HG02973 (cell line): ENCODE results near the gene TLE1.
"Not testable (repeated sequence)": the region's sequence is repeated elsewhere in the genome, so short reads cannot be mapped to it uniquely, and the experiment has no call there.

Experiments
- ATAC-seq: cut with Tn5 transposase; IDR thresholded peaks from one replicate; pipeline ENCODE4 v1.9.1; 2021; ENCODE audit warnings: moderate library complexity; ENCODE audit not compliant: unreplicated experiment

Gene TLE1

GRCh38 chr9:81689343-81690175 is at the start of gene TLE1:
TSS of gene TLE1 (minus strand) at chr9:81689547. CDS start at chr9:81688240, 1,307 bp downstream.
- peak; percentile 68 for ATAC-seq

GRCh38 chr9:81737871-81738507 is 48.6 kb upstream of the TLE1 start:
- no peak for ATAC-seq

GRCh38 chr9:81730498-81730897 is 41.2 kb upstream of the TLE1 start:
- not testable (repeated sequence) for ATAC-seq

- ATAC-seq: peak; percentile 72
Measured at GRCh38 chr9:81729135-81729534, 39.8 kb upstream of the TLE1 start.

GRCh38 chr9:81724242-81724889 is 35.0 kb upstream of the TLE1 start:
- no peak for ATAC-seq

GRCh38 chr9:81722277-81722676 is 32.9 kb upstream of the TLE1 start:
- ATAC-seq: no peak

- ATAC-seq: no peak
Measured at GRCh38 chr9:81720450-81721086, 31.2 kb upstream of the TLE1 start.

- ATAC-seq: no peak
Measured at GRCh38 chr9:81719972-81720371, 30.6 kb upstream of the TLE1 start.

- no peak for ATAC-seq
Measured at GRCh38 chr9:81718244-81718643, 28.9 kb upstream of the TLE1 start.

- ATAC-seq: no peak
Measured at GRCh38 chr9:81717747-81718077, 28.4 kb upstream of the TLE1 start.

- ATAC-seq: no peak
Measured at GRCh38 chr9:81717061-81717746, 27.9 kb upstream of the TLE1 start.

GRCh38 chr9:81716409-81716808 is 27.1 kb upstream of the TLE1 start:
- no peak for ATAC-seq

GRCh38 chr9:81705578-81705977 is 16.2 kb upstream of the TLE1 start:
- ATAC-seq: no peak

GRCh38 chr9:81694541-81694940 is 5.2 kb upstream of the TLE1 start:
- ATAC-seq: no peak

GRCh38 chr9:81693671-81694378 is 4.5 kb upstream of the TLE1 start:
- no peak for ATAC-seq

GRCh38 chr9:81690251-81690851 is 1.0 kb upstream of the TLE1 start:
- ATAC-seq: no peak

GRCh38 chr9:81689093-81689342 is 329 bp downstream of the TLE1 start:
- not testable (repeated sequence) for ATAC-seq

GRCh38 chr9:81688262-81689092 is 870 bp downstream of the TLE1 start:
- not testable (repeated sequence) for ATAC-seq

- ATAC-seq: no peak
Measured at GRCh38 chr9:81687521-81688261, 1.7 kb downstream of the TLE1 start.
